Measurements from ENCODE around the gene SESN1.

SESN1 gene

GRCh38 chr6:109024784-109025183, 69.9 kb downstream of the SESN1 start:
- DNase-seq: no peak

- no peak for DNase-seq
Observed at GRCh38 chr6:109024368-109024767, 70.3 kb downstream of the SESN1 start.

- no peak for DNase-seq
Observed at GRCh38 chr6:109023356-109023925, 71.2 kb downstream of the SESN1 start.

- DNase-seq: no peak
Observed at GRCh38 chr6:109021870-109022269, 72.8 kb downstream of the SESN1 start.

GRCh38 chr6:109019911-109020310, 74.7 kb downstream of the SESN1 start:
- no peak for DNase-seq

GRCh38 chr6:109015176-109015575, 79.5 kb downstream of the SESN1 start:
- no peak for DNase-seq

- DNase-seq: no peak
Observed at GRCh38 chr6:109014606-109015005, 80.0 kb downstream of the SESN1 start.

- DNase-seq: no peak
Observed at GRCh38 chr6:109013656-109014305, 80.9 kb downstream of the SESN1 start.

GRCh38 chr6:109010705-109011102, 83.9 kb downstream of the SESN1 start:
- no peak for DNase-seq

- DNase-seq: no peak
Observed at GRCh38 chr6:109009962-109010704, 84.5 kb downstream of the SESN1 start.

GRCh38 chr6:109009236-109009961, 85.2 kb downstream of the SESN1 start:
- DNase-seq: peak; percentile 68

- DNase-seq: no peak
Observed at GRCh38 chr6:109008537-109009235, 86.0 kb downstream of the SESN1 start.

- DNase-seq: no peak
Observed at GRCh38 chr6:109008054-109008453, 86.6 kb downstream of the SESN1 start.

GRCh38 chr6:109007521-109007920, 87.1 kb downstream of the SESN1 start:
- no peak for DNase-seq

- no peak for DNase-seq
Observed at GRCh38 chr6:109006818-109007217, 87.8 kb downstream of the SESN1 start.

GRCh38 chr6:109002882-109003281, 91.8 kb downstream of the SESN1 start:
- DNase-seq: no peak

GRCh38 chr6:109002051-109002697, 92.5 kb downstream of the SESN1 start:
- no peak for DNase-seq

- no peak for DNase-seq
Observed at GRCh38 chr6:109001291-109001894, 93.3 kb downstream of the SESN1 start.

GRCh38 chr6:109000289-109000688, 94.4 kb downstream of the SESN1 start:
- no peak for DNase-seq

GRCh38 chr6:108999428-108999827, 95.2 kb downstream of the SESN1 start:
- no peak for DNase-seq

GRCh38 chr6:108998485-108998884, 96.2 kb downstream of the SESN1 start:
- DNase-seq: no peak

GRCh38 chr6:108996208-108996607, 98.4 kb downstream of the SESN1 start:
- no peak for DNase-seq
